Measurements from ENCODE around the gene FSTL4.

The FSTL4 gene

DNA sequence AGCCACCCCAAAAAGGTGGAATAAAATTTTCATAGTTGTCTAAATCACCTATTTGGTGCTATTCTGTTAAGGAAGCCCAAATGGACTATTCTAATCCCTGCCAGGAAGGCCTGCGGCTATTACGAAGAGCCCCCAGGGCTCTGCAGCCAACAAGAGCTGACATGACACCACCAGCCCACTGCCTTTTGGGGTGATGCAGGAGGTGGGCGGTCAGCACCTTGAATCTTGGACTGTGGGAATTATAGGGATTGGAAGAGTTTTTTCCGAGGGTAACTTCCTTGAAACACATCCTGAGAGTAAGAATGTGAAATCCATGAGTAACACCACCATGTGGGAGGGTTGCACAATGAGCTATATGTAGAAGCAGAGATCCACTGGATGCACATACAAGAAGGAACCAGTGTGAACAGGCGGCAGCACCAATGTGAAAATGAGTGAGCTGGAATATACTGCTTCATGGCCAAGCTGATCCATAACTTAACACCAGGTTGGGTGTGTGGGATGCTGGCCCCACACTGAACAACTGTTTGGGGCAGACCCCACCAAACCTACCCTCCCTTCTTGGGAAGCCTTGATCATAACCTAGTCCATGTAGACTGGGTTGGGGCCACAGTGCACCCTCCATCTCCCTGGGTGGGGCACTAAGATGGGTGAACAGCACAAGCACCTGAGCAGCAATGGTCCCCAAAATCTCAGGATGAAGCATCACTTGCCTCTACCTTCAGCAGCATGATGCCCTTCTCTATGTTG lies 239.0 kb downstream of the FSTL4 start:
- ChIA-PET CTCF (no interaction called here), POLR2A (no interaction called here)
- H3K4me3 ChIP-seq (ENCODE audit: low read depth, low read length): no peak overlapping the region
- TF ChIP-seq, protein P1, sequence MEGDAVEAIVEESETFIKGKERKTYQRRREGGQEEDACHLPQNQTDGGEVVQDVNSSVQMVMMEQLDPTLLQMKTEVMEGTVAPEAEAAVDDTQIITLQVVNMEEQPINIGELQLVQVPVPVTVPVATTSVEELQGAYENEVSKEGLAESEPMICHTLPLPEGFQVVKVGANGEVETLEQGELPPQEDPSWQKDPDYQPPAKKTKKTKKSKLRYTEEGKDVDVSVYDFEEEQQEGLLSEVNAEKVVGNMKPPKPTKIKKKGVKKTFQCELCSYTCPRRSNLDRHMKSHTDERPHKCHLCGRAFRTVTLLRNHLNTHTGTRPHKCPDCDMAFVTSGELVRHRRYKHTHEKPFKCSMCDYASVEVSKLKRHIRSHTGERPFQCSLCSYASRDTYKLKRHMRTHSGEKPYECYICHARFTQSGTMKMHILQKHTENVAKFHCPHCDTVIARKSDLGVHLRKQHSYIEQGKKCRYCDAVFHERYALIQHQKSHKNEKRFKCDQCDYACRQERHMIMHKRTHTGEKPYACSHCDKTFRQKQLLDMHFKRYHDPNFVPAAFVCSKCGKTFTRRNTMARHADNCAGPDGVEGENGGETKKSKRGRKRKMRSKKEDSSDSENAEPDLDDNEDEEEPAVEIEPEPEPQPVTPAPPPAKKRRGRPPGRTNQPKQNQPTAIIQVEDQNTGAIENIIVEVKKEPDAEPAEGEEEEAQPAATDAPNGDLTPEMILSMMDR (IDR thresholded peaks at IDR 0.05; ENCODE audit: insufficient read depth, low read length, missing control alignments): no peak
- no peak for DNase-seq (ENCODE audit: low read depth, low spot score)

DNA sequence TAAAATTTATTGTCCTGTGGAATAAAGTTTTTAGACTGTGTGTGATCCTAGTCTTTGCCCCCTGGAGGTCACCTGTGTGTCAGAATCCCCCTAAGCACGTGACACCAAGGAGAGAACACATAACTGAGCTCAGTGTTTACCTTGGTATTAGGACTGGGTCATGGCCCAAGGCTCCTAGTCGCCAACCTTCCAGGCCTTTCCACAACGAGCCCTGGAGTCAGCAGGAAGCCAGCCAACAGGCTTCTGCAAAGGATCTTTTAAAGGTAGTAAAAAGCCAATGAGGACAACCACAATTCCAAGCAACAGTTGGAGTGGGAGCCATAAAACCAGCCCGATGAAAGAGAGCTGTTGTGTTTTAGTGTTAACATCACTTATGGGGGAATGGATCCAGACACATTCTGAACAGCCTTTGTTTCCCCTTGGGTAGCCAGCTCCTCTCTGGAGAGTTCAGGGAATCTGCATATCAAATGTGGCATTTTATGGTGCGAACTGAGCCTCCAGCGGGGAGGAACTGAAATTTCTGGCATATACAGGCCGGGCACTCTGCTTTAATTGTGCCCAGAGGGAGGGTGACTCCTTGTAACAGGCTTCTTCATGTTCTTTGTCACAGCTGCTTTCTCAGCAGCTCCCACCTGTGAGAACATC lies 239.9 kb downstream of the FSTL4 start:
- CTCF ChIA-PET: no interaction called here
- no peak overlapping the region for H3K4me3 ChIP-seq (ENCODE audit: low read depth, low read length)
- TF ChIP-seq, protein P1 (IDR thresholded peaks at IDR 0.05; ENCODE audit: insufficient read depth, low read length, missing control alignments): no peak
- POLR2A ChIA-PET: no interaction called here
- DNase-seq (ENCODE audit: low read depth, low spot score): no peak

DNA sequence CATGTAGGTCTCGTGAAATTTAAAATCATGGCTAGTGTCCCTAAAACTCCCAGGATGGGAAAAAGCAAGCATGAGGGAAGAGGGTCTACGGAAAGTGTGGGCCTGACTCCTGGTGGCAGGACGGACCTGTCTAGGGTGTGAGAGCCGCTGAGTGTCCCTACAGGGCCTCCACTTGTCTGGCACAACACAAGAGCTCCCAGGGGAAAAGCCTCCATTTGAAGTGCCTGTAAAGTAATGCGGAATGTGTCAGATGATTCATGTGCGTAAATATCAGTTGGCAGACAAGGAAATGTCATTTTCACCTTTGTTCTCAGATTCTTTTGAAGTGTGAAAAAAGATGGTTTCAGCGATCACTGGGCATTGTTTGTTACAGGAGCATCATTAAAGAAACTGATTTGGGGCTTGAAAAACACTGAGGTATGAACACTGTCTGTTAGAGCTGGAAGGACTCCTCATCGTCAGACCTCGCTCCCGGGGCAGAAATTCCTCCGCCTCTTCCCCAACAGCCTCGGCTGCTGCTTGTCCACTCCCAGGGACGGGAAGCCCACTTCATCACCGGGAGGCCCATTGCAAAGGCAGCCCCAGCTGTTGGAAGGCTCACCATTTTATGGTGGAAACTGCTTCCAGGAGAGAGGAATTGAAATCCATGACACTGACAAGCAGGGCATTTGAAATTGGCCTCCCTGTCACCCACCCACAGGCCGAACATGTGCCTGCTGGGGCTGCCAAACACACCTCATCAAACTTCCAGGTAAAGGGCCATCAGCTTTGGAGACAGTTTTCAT lies 240.8 kb downstream of the FSTL4 start:
- TF ChIP-seq, protein P1 (IDR thresholded peaks at IDR 0.05; ENCODE audit: insufficient read depth, low read length, missing control alignments): no peak
- POLR2A ChIA-PET: no interaction called here
- H3K4me3 ChIP-seq (ENCODE audit: low read depth, low read length): no peak overlapping the region
- no peak for DNase-seq (ENCODE audit: low read depth, low spot score)
- CTCF ChIA-PET: no interaction called here

DNA sequence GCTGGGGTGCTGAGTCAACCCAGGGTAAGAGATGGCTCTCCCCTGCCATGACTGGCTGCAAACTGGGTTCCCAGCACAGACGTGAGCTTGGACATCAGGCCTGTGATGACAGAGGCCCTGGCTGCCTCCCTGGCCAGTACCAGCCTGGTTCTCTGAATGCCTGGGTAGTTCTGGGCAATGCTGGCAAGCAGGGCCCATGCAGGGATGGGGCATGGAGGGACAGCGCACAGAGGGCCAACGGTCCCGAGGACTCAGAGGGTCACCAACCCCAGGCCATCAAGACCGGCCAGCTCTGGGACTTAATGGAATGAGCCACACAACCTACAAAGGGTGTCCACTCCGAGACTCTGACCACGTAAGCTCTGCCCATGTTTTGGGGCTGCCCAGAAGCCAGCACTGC lies 241.4 kb downstream of the FSTL4 start:
- TF ChIP-seq, protein P1 (IDR thresholded peaks at IDR 0.05; ENCODE audit: insufficient read depth, low read length, missing control alignments): no peak
- no peak overlapping the region for H3K4me3 ChIP-seq (ENCODE audit: low read depth, low read length)
- DNase-seq (ENCODE audit: low read depth, low spot score): no peak
- CTCF ChIA-PET: no interaction called here
- POLR2A ChIA-PET: no interaction called here

DNA sequence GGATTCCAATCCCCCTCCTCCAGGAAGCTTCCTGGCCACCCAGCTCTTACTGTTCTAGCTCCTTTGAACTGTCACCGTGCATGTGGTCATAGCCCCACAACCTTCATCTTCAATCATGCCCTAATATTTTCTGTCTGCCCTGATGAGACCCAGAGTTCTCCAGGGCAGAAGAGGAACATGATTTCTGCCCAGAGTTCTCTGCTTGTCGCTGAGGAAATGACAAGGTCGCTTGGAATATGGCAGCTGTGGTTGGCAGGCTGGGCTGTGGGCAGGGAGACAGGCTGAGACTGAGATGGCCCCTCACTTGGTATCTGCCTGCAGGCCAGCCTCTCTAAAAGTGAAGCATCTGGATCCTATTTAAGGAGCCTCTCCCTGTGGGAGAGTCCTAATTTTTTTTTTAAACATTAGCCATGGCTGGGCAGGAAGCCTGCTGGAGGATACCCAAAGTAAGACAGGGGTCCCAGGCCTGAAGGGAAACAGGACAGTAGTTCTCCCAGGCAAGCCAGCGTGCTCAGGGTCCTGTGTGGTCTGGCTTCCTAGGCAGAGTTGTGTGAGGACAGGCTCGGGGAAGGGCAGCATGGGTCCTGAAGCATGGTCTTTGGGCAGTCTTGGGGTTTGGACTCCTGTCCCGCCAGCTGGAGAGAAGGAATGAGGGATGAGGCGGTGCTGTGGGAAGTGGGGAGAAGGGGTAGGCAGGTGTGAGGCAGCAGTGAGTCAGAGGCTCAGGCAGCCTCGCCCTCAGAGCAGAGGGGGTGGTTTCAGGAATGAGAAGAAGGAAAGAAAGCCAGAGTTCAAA lies 242.1 kb downstream of the FSTL4 start:
- no peak for DNase-seq (ENCODE audit: low read depth, low spot score)
- H3K4me3 ChIP-seq (ENCODE audit: low read depth, low read length): no peak overlapping the region
- TF ChIP-seq, protein P1 (IDR thresholded peaks at IDR 0.05; ENCODE audit: insufficient read depth, low read length, missing control alignments): no peak
- CTCF ChIA-PET: no interaction called here
- POLR2A ChIA-PET: no interaction called here
